NCI-H2107 (cell line): ENCODE results near the gene EPHA5.
"Not testable (repeated sequence)": the region's sequence is repeated elsewhere in the genome, so short reads cannot be mapped to it uniquely, and the experiment has no call there.

Source experiments
- DNase-seq: peaks from one replicate; lab custom pipeline; 2025; lab: John Stamatoyannopoulos, UW

EPHA5 gene

GRCh38 chr4:65367306-65367705, 303.0 kb downstream of the EPHA5 start:
- no peak for DNase-seq

GRCh38 chr4:65358914-65359313, 311.4 kb downstream of the EPHA5 start:
- no peak for DNase-seq

GRCh38 chr4:65353098-65353497, 317.2 kb downstream of the EPHA5 start:
- DNase-seq = no peak

GRCh38 chr4:65344278-65344825, 325.9 kb downstream of the EPHA5 start:
- DNase-seq = no peak

GRCh38 chr4:65343342-65343741, 326.9 kb downstream of the EPHA5 start:
- no peak for DNase-seq

GRCh38 chr4:65341557-65341956, 328.7 kb downstream of the EPHA5 start:
- no peak for DNase-seq

GRCh38 chr4:65340382-65341109, 329.7 kb downstream of the EPHA5 start:
- no peak for DNase-seq

- DNase-seq = no peak
Observed at GRCh38 chr4:65337371-65337770, 332.9 kb downstream of the EPHA5 start.

- DNase-seq = no peak
Observed at GRCh38 chr4:65336465-65336864, 333.8 kb downstream of the EPHA5 start.

- DNase-seq = no peak
Observed at GRCh38 chr4:65316534-65316933, 353.8 kb downstream of the EPHA5 start.

GRCh38 chr4:65311120-65311519, 359.2 kb downstream of the EPHA5 start:
- DNase-seq = no peak

GRCh38 chr4:65310586-65310985, 359.7 kb downstream of the EPHA5 start:
- no peak for DNase-seq

- not testable (repeated sequence) for DNase-seq
Observed at GRCh38 chr4:65308626-65309025, 361.7 kb downstream of the EPHA5 start.

- DNase-seq = no peak
Observed at GRCh38 chr4:65302145-65302544, 368.1 kb downstream of the EPHA5 start.

GRCh38 chr4:65296246-65296645, 374.0 kb downstream of the EPHA5 start:
- no peak for DNase-seq

- no peak for DNase-seq
Observed at GRCh38 chr4:65287071-65287470, 383.2 kb downstream of the EPHA5 start.
